ENCODE data around the gene B3GNT2. TPM values are rescaled to one million over a fixed set of nuclear protein-coding genes. Genes with fewer than 3 reads are reported as not detected.

Gene B3GNT2
- polyA plus RNA-seq, 1 donor from 2014 or later, result 5.8 TPM

GRCh38 chr2:62200868-62201267, 5.0 kb downstream of the B3GNT2 start:
- no peak overlapping the region for H3K27ac ChIP-seq (ENCODE audit: low read length)
- H3K9me2 ChIP-seq (ENCODE audit: insufficient read depth, low read length), result no peaks in the 10 kb centered on the region
- no peaks in the 10 kb centered on the region for H3K9me3 ChIP-seq (ENCODE audit: low read length)
- H3K79me2 ChIP-seq (replicated peaks; ENCODE audit: insufficient read depth, low read length), result peaks cover 5% of the 10 kb centered on the region
- no peaks in the 10 kb centered on the region for H3K36me3 ChIP-seq (ENCODE audit: insufficient read depth, low read length)
- no peaks in the 10 kb centered on the region for H4K20me1 ChIP-seq (ENCODE audit: insufficient read depth)
- H3K4me3 ChIP-seq (ENCODE audit: low read length), result no peak overlapping the region
- H3F3A ChIP-seq (ENCODE audit: insufficient read depth, low read length, poor library complexity, severe bottlenecking), result no peaks in the 10 kb centered on the region
- H3K9ac ChIP-seq (ENCODE audit: low read length), result no peak overlapping the region
- H2AFZ ChIP-seq (ENCODE audit: low read depth, low read length), result no peak overlapping the region
- H3K4me2 ChIP-seq (ENCODE audit: low read length), result no peak overlapping the region
- peaks cover 15% of the 10 kb centered on the region for H3K27me3 ChIP-seq (ENCODE audit: insufficient read depth, low read depth, low read length)
- TF ChIP-seq EZH2 (IDR thresholded peaks at IDR 0.05; ENCODE audit: borderline replicate concordance, insufficient read depth, low read length, poor library complexity, severe bottlenecking) (no peak), RAD21 (conservative IDR thresholded peaks at IDR 0.05) (no peak), EP300 (conservative IDR thresholded peaks at IDR 0.05; ENCODE audit: poor library complexity, severe bottlenecking) (no peak), SMC3 (conservative IDR thresholded peaks at IDR 0.05; ENCODE audit: poor library complexity) (no peak), TAF1 (IDR thresholded peaks at IDR 0.05; ENCODE audit: low read depth) (no peak), POLR2AphosphoS5 (IDR thresholded peaks at IDR 0.05) (no peak), MXI1 (conservative IDR thresholded peaks at IDR 0.05; ENCODE audit: poor library complexity, severe bottlenecking) (no peak)
- TF ChIP-seq, protein P1, sequence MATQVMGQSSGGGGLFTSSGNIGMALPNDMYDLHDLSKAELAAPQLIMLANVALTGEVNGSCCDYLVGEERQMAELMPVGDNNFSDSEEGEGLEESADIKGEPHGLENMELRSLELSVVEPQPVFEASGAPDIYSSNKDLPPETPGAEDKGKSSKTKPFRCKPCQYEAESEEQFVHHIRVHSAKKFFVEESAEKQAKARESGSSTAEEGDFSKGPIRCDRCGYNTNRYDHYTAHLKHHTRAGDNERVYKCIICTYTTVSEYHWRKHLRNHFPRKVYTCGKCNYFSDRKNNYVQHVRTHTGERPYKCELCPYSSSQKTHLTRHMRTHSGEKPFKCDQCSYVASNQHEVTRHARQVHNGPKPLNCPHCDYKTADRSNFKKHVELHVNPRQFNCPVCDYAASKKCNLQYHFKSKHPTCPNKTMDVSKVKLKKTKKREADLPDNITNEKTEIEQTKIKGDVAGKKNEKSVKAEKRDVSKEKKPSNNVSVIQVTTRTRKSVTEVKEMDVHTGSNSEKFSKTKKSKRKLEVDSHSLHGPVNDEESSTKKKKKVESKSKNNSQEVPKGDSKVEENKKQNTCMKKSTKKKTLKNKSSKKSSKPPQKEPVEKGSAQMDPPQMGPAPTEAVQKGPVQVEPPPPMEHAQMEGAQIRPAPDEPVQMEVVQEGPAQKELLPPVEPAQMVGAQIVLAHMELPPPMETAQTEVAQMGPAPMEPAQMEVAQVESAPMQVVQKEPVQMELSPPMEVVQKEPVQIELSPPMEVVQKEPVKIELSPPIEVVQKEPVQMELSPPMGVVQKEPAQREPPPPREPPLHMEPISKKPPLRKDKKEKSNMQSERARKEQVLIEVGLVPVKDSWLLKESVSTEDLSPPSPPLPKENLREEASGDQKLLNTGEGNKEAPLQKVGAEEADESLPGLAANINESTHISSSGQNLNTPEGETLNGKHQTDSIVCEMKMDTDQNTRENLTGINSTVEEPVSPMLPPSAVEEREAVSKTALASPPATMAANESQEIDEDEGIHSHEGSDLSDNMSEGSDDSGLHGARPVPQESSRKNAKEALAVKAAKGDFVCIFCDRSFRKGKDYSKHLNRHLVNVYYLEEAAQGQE (IDR thresholded peaks at IDR 0.05; ENCODE audit: borderline replicate concordance), result no peak
- TF ChIP-seq, protein P2, sequence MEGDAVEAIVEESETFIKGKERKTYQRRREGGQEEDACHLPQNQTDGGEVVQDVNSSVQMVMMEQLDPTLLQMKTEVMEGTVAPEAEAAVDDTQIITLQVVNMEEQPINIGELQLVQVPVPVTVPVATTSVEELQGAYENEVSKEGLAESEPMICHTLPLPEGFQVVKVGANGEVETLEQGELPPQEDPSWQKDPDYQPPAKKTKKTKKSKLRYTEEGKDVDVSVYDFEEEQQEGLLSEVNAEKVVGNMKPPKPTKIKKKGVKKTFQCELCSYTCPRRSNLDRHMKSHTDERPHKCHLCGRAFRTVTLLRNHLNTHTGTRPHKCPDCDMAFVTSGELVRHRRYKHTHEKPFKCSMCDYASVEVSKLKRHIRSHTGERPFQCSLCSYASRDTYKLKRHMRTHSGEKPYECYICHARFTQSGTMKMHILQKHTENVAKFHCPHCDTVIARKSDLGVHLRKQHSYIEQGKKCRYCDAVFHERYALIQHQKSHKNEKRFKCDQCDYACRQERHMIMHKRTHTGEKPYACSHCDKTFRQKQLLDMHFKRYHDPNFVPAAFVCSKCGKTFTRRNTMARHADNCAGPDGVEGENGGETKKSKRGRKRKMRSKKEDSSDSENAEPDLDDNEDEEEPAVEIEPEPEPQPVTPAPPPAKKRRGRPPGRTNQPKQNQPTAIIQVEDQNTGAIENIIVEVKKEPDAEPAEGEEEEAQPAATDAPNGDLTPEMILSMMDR (IDR thresholded peaks at IDR 0.05; ENCODE audit: poor library complexity, severe bottlenecking), result no peak

DNA sequence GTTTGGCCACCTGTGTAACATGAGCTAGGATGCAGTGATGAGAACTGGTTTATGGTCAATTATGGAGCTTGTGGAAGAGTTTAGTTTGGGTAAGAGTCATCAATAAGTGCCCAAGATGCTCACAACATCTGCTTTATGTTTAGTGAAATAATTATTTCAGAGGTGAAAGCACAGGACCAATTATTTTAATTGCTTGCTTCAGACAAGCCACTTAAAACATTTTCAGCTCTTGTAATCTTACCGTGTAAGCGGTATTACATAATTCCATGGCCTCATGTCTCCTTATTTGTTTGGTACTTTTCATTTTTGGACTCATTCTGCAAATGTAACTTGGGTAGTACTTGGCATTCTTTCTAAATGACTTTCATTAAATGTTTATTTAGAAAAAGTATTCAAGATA, 5.4 kb downstream of the B3GNT2 start:
- no peaks in the 10 kb centered on the region for H3K9me2 ChIP-seq (ENCODE audit: insufficient read depth, low read length)
- no peaks in the 10 kb centered on the region for H3K9me3 ChIP-seq (ENCODE audit: low read length)
- H3K36me3 ChIP-seq (ENCODE audit: insufficient read depth, low read length), result no peaks in the 10 kb centered on the region
- peaks cover 5% of the 10 kb centered on the region for H3K79me2 ChIP-seq (replicated peaks; ENCODE audit: insufficient read depth, low read length)
- H4K20me1 ChIP-seq (ENCODE audit: insufficient read depth), result no peaks in the 10 kb centered on the region
- peaks cover 15% of the 10 kb centered on the region for H3K27me3 ChIP-seq (ENCODE audit: insufficient read depth, low read depth, low read length)
- H2AFZ ChIP-seq (ENCODE audit: low read depth, low read length), result no peak overlapping the region
- no peaks in the 10 kb centered on the region for H3F3A ChIP-seq (ENCODE audit: insufficient read depth, low read length, poor library complexity, severe bottlenecking)
- H3K27ac ChIP-seq (ENCODE audit: low read length), result no peak overlapping the region
- no peak overlapping the region for H3K9ac ChIP-seq (ENCODE audit: low read length)
- H3K4me3 ChIP-seq (ENCODE audit: low read length), result no peak overlapping the region
- H3K4me2 ChIP-seq (ENCODE audit: low read length), result no peak overlapping the region
- TF ChIP-seq, protein P2 (IDR thresholded peaks at IDR 0.05; ENCODE audit: poor library complexity, severe bottlenecking), result no peak

Data from neural cell (in vitro differentiated cells).